ENCODE measurements around the gene UCHL3. TPM values are rescaled to one million over a fixed set of nuclear protein-coding genes. Genes with fewer than 3 reads are reported as not detected.

The UCHL3 gene
- total RNA-seq, 1 experiment from 2014 or later, result 54.7 TPM

DNA sequence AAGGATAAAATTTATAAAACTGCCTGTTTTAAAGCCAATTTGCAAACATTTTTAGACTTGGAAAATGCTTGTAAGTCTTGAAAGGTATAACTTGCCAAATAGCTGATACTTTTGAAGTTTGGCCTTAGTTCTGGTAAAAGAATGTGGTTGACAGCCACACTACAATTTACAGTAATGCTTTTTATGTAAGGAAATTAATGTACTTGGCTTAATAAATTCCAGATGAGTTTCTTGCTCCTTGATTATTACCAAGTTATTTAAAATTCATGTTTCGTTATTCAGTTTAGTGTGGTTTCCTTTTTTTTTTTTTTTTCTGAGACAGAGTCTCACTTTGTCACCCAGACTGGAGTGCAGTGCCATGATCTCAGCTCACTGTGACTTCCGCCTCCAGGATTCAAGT lies 101.4 kb downstream of the UCHL3 start:
- Histone ChIP-seq H3K9me3 (ENCODE audit: low read depth, low read length, poor library complexity, severe bottlenecking) (no peaks in the 10 kb centered on the region), H3K4me3 (ENCODE audit: low read depth, low read length, poor library complexity, severe bottlenecking) (no peak overlapping the region), H3K27me3 (replicated peaks; ENCODE audit: insufficient read depth, low read depth, low read length, poor library complexity) (no peaks in the 10 kb centered on the region), H3K36me3 (ENCODE audit: insufficient read depth, low read length, poor library complexity, severe bottlenecking) (no peaks in the 10 kb centered on the region), H3K27ac (ENCODE audit: low read depth, low read length, poor library complexity, severe bottlenecking) (no peak overlapping the region), H3K4me1 (ENCODE audit: insufficient read depth, low read length, poor library complexity, severe bottlenecking) (no peaks in the 10 kb centered on the region)
- no peak for DNase-seq (ENCODE audit: low spot score)
- BruUV-seq (replicated peaks), result no TSS peak
- no peak for TF ChIP-seq EZH2 (IDR thresholded peaks at IDR 0.05; ENCODE audit: borderline replicate concordance, low read depth, low read length, poor library complexity, severe bottlenecking)
- TF ChIP-seq, protein P1, sequence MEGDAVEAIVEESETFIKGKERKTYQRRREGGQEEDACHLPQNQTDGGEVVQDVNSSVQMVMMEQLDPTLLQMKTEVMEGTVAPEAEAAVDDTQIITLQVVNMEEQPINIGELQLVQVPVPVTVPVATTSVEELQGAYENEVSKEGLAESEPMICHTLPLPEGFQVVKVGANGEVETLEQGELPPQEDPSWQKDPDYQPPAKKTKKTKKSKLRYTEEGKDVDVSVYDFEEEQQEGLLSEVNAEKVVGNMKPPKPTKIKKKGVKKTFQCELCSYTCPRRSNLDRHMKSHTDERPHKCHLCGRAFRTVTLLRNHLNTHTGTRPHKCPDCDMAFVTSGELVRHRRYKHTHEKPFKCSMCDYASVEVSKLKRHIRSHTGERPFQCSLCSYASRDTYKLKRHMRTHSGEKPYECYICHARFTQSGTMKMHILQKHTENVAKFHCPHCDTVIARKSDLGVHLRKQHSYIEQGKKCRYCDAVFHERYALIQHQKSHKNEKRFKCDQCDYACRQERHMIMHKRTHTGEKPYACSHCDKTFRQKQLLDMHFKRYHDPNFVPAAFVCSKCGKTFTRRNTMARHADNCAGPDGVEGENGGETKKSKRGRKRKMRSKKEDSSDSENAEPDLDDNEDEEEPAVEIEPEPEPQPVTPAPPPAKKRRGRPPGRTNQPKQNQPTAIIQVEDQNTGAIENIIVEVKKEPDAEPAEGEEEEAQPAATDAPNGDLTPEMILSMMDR (conservative IDR thresholded peaks at IDR 0.05; ENCODE audit: low read depth, low read length), result no peak
- ChIA-PET CTCF (no interaction called here), POLR2A (ENCODE audit: low non-redundant PET) (no interaction called here)
- intact Hi-C loops (cut with micrococcal nuclease; ENCODE audit: unreplicated experiment), result no loop called here

DNA sequence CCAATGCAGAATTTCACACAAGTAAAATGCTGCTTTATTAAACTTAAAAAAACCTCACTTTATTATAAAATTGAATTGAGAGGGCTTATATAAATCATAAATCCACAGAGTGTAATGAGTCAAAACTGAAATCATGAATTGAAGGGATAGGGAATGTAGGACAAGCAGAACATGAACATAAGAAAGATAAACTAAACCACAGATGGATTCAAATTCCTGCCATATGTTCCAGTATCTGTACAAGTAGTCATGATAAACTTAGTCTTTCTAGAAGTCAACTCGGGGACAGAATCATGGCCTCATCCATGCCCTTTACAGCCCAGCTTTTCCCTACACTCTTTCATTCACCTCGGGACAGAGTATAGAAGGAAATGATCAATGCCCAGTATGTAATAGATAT lies 103.1 kb downstream of the UCHL3 start:
- ChIA-PET POLR2A (ENCODE audit: low non-redundant PET) (no interaction called here), CTCF (no interaction called here)
- Histone ChIP-seq H3K4me1 (ENCODE audit: insufficient read depth, low read length, poor library complexity, severe bottlenecking) (no peaks in the 10 kb centered on the region), H3K9me3 (ENCODE audit: low read depth, low read length, poor library complexity, severe bottlenecking) (no peaks in the 10 kb centered on the region), H3K27me3 (replicated peaks; ENCODE audit: insufficient read depth, low read depth, low read length, poor library complexity) (no peaks in the 10 kb centered on the region), H3K36me3 (ENCODE audit: insufficient read depth, low read length, poor library complexity, severe bottlenecking) (no peaks in the 10 kb centered on the region), H3K4me3 (ENCODE audit: low read depth, low read length, poor library complexity, severe bottlenecking) (no peak overlapping the region), H3K27ac (ENCODE audit: low read depth, low read length, poor library complexity, severe bottlenecking) (no peak overlapping the region)
- intact Hi-C loops (cut with micrococcal nuclease; ENCODE audit: unreplicated experiment), result no loop called here
- TF ChIP-seq EZH2 (IDR thresholded peaks at IDR 0.05; ENCODE audit: borderline replicate concordance, low read depth, low read length, poor library complexity, severe bottlenecking), result no peak
- TF ChIP-seq, protein P1 (conservative IDR thresholded peaks at IDR 0.05; ENCODE audit: low read depth, low read length), result no peak
- no peak for DNase-seq (ENCODE audit: low spot score)
- no TSS peak for BruUV-seq (replicated peaks)

Other genes with a start within 250 kb of the UCHL3 start
- gene TBC1D4, start 67.6 kb upstream of the UCHL3 start, total RNA-seq (2021), result 9.8 and 10.6 TPM in 2 replicates
- gene COMMD6, start 11.9 kb upstream of the UCHL3 start, total RNA-seq (2021), result 60.4 and 65.7 TPM in 2 replicates
- 20.3 and 20.7 TPM in 2 replicates for gene LMO7, start 86.5 kb downstream of the UCHL3 start, total RNA-seq (2021)